GM08714 (cell line): ENCODE data around the gene ITPK1.

ENCODE experiments used
- H3K4me3 ChIP-seq: fragments of 200-500 bp; sonication (Bioruptor generic); 2 replicates; pipeline ENCODE4 v1.5.1; 2014; ENCODE audit warnings: mild to moderate bottlenecking, low read length, inconsistent platforms
- ZNF274 ChIP-seq: IDR thresholded peaks from 2 replicates; pipeline ENCODE4 v1.6.1; 2012; ENCODE audit warnings: mild to moderate bottlenecking, low read depth, low read length

Gene ITPK1

GRCh38 chr14:93090826-93091555 lies 24.7 kb downstream of the ITPK1 start:
- TF ChIP-seq ZNF274: no peak
- no peak overlapping the region for H3K4me3 ChIP-seq

- H3K4me3 ChIP-seq: no peak overlapping the region
- TF ChIP-seq ZNF274: no peak
Measured at GRCh38 chr14:93089521-93090269, 26.0 kb downstream of the ITPK1 start.

GRCh38 chr14:93086441-93087055 lies 29.2 kb downstream of the ITPK1 start:
- no peak for TF ChIP-seq ZNF274
- H3K4me3 ChIP-seq: no peak overlapping the region

GRCh38 chr14:93085911-93086310 lies 29.8 kb downstream of the ITPK1 start:
- TF ChIP-seq ZNF274: no peak
- no peak overlapping the region for H3K4me3 ChIP-seq

GRCh38 chr14:93084866-93085857 lies 30.6 kb downstream of the ITPK1 start:
- no peak for TF ChIP-seq ZNF274
- no peak overlapping the region for H3K4me3 ChIP-seq

- no peak for TF ChIP-seq ZNF274
Measured at GRCh38 chr14:93084402-93084801, 31.3 kb downstream of the ITPK1 start.

GRCh38 chr14:93083917-93084316 lies 31.8 kb downstream of the ITPK1 start:
- H3K4me3 ChIP-seq: no peak overlapping the region
- no peak for TF ChIP-seq ZNF274

More at GRCh38 chr14:93084402-93084801, 31.3 kb downstream of the ITPK1 start:
- H3K4me3 ChIP-seq: no peak overlapping the region

- no peak for TF ChIP-seq ZNF274
- H3K4me3 ChIP-seq: no peak overlapping the region
Measured at GRCh38 chr14:93082576-93083001, 33.1 kb downstream of the ITPK1 start.

- H3K4me3 ChIP-seq: no peak overlapping the region
Measured at GRCh38 chr14:93081876-93082570, 33.7 kb downstream of the ITPK1 start.

GRCh38 chr14:93079865-93080403 lies 35.8 kb downstream of the ITPK1 start:
- no peak overlapping the region for H3K4me3 ChIP-seq
- TF ChIP-seq ZNF274: no peak

More at GRCh38 chr14:93081876-93082570, 33.7 kb downstream of the ITPK1 start:
- TF ChIP-seq ZNF274: no peak

- H3K4me3 ChIP-seq: no peak overlapping the region
- TF ChIP-seq ZNF274: no peak
Measured at GRCh38 chr14:93079321-93079720, 36.4 kb downstream of the ITPK1 start.

- TF ChIP-seq ZNF274: no peak
- no peak overlapping the region for H3K4me3 ChIP-seq
Measured at GRCh38 chr14:93078870-93079269, 36.9 kb downstream of the ITPK1 start.

GRCh38 chr14:93076755-93077154 lies 39.0 kb downstream of the ITPK1 start:
- TF ChIP-seq ZNF274: no peak
- H3K4me3 ChIP-seq: no peak overlapping the region
